Endothelial cell of umbilical vein (primary cell): ENCODE data around the gene MICAL3.
A peak's percentile ranks its signal among the peaks of the same experiment; 100 is the strongest.

Experiments
- EZH2 ChIP-seq: IDR thresholded peaks from 2 replicates; pipeline ENCODE4 v1.6.1; 2012; ENCODE audit warnings: borderline replicate concordance, low read depth, mild to moderate bottlenecking, moderate library complexity, low read length, inconsistent platforms; ENCODE audit not compliant: severe bottlenecking
- GATA2 ChIP-seq: IDR thresholded peaks from 2 replicates; pipeline ENCODE4 v1.7.0; 2011; ENCODE audit warnings: low read depth, mild to moderate bottlenecking, moderate library complexity, mixed read lengths, low read length; ENCODE audit not compliant: insufficient read length, insufficient read depth
- POLR2A ChIP-seq: IDR thresholded peaks from 2 replicates; pipeline ENCODE4 v1.6.1; 2012; ENCODE audit warnings: low read depth, mild to moderate bottlenecking, control low read depth, low read length
- TF ChIP-seq, protein P1 (sequence below), 2 donors: IDR thresholded peaks; 1 replicate in 1 of 2; 2 replicates in 1 of 2; pipeline ENCODE4 v1.5.1; 2011; ENCODE audit warnings: low read length in 2 of 2, mild to moderate bottlenecking in 2 of 2, moderate library complexity in 2 of 2, control low read depth in 1 of 2, inconsistent platforms in 1 of 2, low read depth in 1 of 2; ENCODE audit not compliant: insufficient read depth in 1 of 2; ENCODE audit errors: extremely low read depth in 1 of 2

DNA sequence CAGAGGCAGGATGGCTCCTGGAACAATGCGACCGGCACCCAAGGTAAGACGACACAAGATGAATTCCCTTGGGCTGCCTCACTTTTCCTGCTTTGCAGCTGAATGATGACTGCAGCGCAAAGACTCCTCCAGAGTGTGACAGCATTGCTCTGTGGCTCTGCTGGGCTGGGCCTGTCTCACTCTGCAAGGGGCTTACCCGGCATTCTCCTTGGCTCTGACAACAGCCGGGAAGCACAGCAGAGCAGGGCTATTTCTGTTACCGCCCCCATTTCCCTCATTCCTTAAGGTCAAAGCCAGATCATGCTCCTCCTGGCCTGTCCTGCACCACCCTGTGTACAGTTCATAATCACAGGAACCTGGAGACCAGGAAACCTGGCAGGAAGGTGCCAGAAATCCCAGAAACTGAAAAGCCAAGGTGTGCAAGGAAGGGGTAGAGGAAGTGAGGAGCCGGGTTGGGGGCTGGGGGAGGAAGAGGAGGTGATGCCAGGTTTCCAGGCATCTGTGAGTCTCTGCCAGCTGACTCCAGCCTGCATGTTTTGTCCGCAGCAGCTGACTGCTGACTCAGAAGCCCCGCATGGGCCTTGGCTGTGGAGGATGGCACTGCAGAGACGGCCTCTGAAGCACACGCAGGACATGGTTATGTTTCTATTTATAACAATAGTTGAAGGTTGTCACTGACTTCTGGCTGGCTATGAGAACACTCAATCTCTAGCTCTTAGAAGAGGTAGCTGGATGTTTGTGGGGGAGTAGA lies 113.6 kb downstream of the MICAL3 start:
- TF ChIP-seq, protein P1, sequence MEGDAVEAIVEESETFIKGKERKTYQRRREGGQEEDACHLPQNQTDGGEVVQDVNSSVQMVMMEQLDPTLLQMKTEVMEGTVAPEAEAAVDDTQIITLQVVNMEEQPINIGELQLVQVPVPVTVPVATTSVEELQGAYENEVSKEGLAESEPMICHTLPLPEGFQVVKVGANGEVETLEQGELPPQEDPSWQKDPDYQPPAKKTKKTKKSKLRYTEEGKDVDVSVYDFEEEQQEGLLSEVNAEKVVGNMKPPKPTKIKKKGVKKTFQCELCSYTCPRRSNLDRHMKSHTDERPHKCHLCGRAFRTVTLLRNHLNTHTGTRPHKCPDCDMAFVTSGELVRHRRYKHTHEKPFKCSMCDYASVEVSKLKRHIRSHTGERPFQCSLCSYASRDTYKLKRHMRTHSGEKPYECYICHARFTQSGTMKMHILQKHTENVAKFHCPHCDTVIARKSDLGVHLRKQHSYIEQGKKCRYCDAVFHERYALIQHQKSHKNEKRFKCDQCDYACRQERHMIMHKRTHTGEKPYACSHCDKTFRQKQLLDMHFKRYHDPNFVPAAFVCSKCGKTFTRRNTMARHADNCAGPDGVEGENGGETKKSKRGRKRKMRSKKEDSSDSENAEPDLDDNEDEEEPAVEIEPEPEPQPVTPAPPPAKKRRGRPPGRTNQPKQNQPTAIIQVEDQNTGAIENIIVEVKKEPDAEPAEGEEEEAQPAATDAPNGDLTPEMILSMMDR (IDR thresholded peaks at IDR 0.05; ENCODE audit: extremely low read depth in 1 of 2, insufficient read depth in 1 of 2, low read depth in 1 of 2, low read length in 2 of 2), result peak; percentile 13 to 40
- TF ChIP-seq POLR2A, result no peak
- TF ChIP-seq GATA2, result no peak
- TF ChIP-seq EZH2, result no peak
